Measurements from ENCODE around the gene BABAM2. TPM values are rescaled to one million over a fixed set of nuclear protein-coding genes. Genes with fewer than 3 reads are reported as not detected.
A peak's percentile ranks its signal among the peaks of the same experiment; 100 is the strongest.

Gene BABAM2
- total and polyA plus RNA-seq, 2 experiments from 2014 or later: 17.8 to 21.5 TPM

GRCh38 chr2:28359222-28360057 lies 468.9 kb downstream of the BABAM2 start (continued):
- TF ChIP-seq, protein P1, sequence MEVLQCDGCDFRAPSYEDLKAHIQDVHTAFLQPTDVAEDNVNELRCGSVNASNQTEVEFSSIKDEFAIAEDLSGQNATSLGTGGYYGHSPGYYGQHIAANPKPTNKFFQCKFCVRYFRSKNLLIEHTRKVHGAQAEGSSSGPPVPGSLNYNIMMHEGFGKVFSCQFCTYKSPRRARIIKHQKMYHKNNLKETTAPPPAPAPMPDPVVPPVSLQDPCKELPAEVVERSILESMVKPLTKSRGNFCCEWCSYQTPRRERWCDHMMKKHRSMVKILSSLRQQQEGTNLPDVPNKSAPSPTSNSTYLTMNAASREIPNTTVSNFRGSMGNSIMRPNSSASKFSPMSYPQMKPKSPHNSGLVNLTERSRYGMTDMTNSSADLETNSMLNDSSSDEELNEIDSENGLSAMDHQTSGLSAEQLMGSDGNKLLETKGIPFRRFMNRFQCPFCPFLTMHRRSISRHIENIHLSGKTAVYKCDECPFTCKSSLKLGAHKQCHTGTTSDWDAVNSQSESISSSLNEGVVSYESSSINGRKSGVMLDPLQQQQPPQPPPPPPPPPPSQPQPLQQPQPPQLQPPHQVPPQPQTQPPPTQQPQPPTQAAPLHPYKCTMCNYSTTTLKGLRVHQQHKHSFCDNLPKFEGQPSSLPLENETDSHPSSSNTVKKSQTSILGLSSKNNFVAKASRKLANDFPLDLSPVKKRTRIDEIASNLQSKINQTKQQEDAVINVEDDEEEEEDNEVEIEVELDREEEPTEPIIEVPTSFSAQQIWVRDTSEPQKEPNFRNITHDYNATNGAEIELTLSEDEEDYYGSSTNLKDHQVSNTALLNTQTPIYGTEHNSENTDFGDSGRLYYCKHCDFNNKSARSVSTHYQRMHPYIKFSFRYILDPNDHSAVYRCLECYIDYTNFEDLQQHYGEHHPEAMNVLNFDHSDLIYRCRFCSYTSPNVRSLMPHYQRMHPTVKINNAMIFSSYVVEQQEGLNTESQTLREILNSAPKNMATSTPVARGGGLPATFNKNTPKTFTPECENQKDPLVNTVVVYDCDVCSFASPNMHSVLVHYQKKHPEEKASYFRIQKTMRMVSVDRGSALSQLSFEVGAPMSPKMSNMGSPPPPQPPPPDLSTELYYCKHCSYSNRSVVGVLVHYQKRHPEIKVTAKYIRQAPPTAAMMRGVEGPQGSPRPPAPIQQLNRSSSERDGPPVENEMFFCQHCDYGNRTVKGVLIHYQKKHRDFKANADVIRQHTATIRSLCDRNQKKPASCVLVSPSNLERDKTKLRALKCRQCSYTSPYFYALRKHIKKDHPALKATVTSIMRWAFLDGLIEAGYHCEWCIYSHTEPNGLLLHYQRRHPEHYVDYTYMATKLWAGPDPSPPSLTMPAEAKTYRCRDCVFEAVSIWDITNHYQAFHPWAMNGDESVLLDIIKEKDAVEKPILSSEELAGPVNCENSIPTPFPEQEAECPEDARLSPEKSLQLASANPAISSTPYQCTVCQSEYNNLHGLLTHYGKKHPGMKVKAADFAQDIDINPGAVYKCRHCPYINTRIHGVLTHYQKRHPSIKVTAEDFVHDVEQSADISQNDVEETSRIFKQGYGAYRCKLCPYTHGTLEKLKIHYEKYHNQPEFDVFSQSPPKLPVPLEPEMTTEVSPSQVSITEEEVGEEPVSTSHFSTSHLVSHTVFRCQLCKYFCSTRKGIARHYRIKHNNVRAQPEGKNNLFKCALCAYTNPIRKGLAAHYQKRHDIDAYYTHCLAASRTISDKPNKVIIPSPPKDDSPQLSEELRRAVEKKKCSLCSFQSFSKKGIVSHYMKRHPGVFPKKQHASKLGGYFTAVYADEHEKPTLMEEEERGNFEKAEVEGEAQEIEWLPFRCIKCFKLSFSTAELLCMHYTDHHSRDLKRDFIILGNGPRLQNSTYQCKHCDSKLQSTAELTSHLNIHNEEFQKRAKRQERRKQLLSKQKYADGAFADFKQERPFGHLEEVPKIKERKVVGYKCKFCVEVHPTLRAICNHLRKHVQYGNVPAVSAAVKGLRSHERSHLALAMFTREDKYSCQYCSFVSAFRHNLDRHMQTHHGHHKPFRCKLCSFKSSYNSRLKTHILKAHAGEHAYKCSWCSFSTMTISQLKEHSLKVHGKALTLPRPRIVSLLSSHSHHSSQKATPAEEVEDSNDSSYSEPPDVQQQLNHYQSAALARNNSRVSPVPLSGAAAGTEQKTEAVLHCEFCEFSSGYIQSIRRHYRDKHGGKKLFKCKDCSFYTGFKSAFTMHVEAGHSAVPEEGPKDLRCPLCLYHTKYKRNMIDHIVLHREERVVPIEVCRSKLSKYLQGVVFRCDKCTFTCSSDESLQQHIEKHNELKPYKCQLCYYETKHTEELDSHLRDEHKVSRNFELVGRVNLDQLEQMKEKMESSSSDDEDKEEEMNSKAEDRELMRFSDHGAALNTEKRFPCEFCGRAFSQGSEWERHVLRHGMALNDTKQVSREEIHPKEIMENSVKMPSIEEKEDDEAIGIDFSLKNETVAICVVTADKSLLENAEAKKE (CRISPR knock-in tag; IDR thresholded peaks at IDR 0.05): no peak

GRCh38 chr2:28360058-28360717 lies 469.7 kb downstream of the BABAM2 start:
- Mint-ChIP-seq H3K4me1 (peaks cover 14% of the 10 kb centered on the region), H3K4me3 (no peak overlapping the region), H3K27ac (no peak overlapping the region), H3K27me3 (ENCODE audit: insufficient read depth, low read depth, poor library complexity) (peaks cover 9% of the 10 kb centered on the region), H3K36me3 (ENCODE audit: low read depth) (no peaks in the 10 kb centered on the region), H3K9me3 (no peaks in the 10 kb centered on the region)
- no peaks in the 10 kb centered on the region for H3F3A ChIP-seq (replicated peaks; ENCODE audit: low read depth)
- H3K4me2 ChIP-seq: no peak overlapping the region
- H3K4me3 ChIP-seq: no peak overlapping the region
- H2AFZ ChIP-seq: peak overlapping the region; percentile 28; the same call in 1 of the 2 replicates
- H3K27me3 ChIP-seq (ENCODE audit: insufficient read depth): no peaks in the 10 kb centered on the region
- no peak overlapping the region for H3K27ac ChIP-seq (ENCODE audit: low read depth)
- no peak for ATAC-seq
- H3K9me2 ChIP-seq (ENCODE audit: insufficient read depth): no peaks in the 10 kb centered on the region
- no peak for DNase-seq (ENCODE audit: low spot score)
- H4K20me1 ChIP-seq (replicated peaks; ENCODE audit: insufficient read depth): no peaks in the 10 kb centered on the region
- H3K4me1 ChIP-seq (ENCODE audit: insufficient read depth): no peaks in the 10 kb centered on the region
- H3K36me3 ChIP-seq (ENCODE audit: insufficient read depth): no peaks in the 10 kb centered on the region
- H3K79me2 ChIP-seq (replicated peaks; ENCODE audit: insufficient read depth): no peaks in the 10 kb centered on the region
- TF ChIP-seq POLR2AphosphoS5 (IDR thresholded peaks at IDR 0.05; ENCODE audit: low read depth): no peak
- no peak for TF ChIP-seq JUNB (IDR thresholded peaks at IDR 0.05; ENCODE audit: unreplicated experiment)
- TF ChIP-seq EZH2 (IDR thresholded peaks at IDR 0.05; ENCODE audit: low read depth, unreplicated experiment): no peak
- TF ChIP-seq, protein P1 (CRISPR knock-in tag; IDR thresholded peaks at IDR 0.05): no peak
- no peak for TF ChIP-seq ZNF331 (CRISPR knock-in tag; IDR thresholded peaks at IDR 0.05; ENCODE audit: low read depth)
- TF ChIP-seq CREB1 (CRISPR knock-in tag; IDR thresholded peaks at IDR 0.05; ENCODE audit: low read depth): no peak
- TF ChIP-seq NANOG (IDR thresholded peaks at IDR 0.05; ENCODE audit: borderline replicate concordance): no peak
